GM12891 (cell line): ENCODE measurements around the gene ZNF829. TPM values are rescaled to one million over a fixed set of nuclear protein-coding genes. Genes with fewer than 3 reads are reported as not detected.

ENCODE experiments used
- DNase-seq: peaks from one replicate; pipeline ENCODE4 v3.0.0; 2011; ENCODE audit warnings: low spot score; ENCODE audit not compliant: insufficient read length
- FAIRE-seq: peaks from 2 replicates; lab custom pipeline; 2011; peaks lifted over from hg19 to GRCh38; lab: Jason Lieb, UNC
- PAX5 ChIP-seq: IDR thresholded peaks from 2 replicates; pipeline ENCODE4 v1.6.1; 2011; ENCODE audit warnings: low read length, moderate library complexity, mild to moderate bottlenecking; ENCODE audit not compliant: insufficient read depth, severe bottlenecking
- POLR2A ChIP-seq: IDR thresholded peaks from 2 replicates; pipeline ENCODE4 v1.6.1; 2011; ENCODE audit warnings: low read depth, low read length, control low read depth
- POLR2AphosphoS5 ChIP-seq: IDR thresholded peaks from 2 replicates; pipeline ENCODE4 v1.6.1; 2011; ENCODE audit warnings: low read depth, low read length, control low read depth
- POU2F2 ChIP-seq: IDR thresholded peaks from 2 replicates; pipeline ENCODE4 v1.6.1; 2011; ENCODE audit warnings: low read depth, mild to moderate bottlenecking, control low read depth, low read length, moderate library complexity
- SPI1 ChIP-seq: IDR thresholded peaks from 2 replicates; pipeline ENCODE4 v1.6.1; 2011; ENCODE audit warnings: low read depth, low read length, control low read depth
- TAF1 ChIP-seq: IDR thresholded peaks from 2 replicates; pipeline ENCODE4 v1.6.1; 2011; ENCODE audit warnings: low read depth, low read length, control low read depth
- polyA plus RNA-seq: library from polyadenylated mRNA; unstranded; fragments of >200 nt; gene quantifications from one replicate; pipeline ENCODE4 v1.2.1, GENCODE V29; 2012; ENCODE audit warnings: low read depth, missing spikeins, inconsistent platforms; ENCODE audit not compliant: missing spikeins

The ZNF829 gene
- 1.4 TPM for polyA plus RNA-seq

DNA sequence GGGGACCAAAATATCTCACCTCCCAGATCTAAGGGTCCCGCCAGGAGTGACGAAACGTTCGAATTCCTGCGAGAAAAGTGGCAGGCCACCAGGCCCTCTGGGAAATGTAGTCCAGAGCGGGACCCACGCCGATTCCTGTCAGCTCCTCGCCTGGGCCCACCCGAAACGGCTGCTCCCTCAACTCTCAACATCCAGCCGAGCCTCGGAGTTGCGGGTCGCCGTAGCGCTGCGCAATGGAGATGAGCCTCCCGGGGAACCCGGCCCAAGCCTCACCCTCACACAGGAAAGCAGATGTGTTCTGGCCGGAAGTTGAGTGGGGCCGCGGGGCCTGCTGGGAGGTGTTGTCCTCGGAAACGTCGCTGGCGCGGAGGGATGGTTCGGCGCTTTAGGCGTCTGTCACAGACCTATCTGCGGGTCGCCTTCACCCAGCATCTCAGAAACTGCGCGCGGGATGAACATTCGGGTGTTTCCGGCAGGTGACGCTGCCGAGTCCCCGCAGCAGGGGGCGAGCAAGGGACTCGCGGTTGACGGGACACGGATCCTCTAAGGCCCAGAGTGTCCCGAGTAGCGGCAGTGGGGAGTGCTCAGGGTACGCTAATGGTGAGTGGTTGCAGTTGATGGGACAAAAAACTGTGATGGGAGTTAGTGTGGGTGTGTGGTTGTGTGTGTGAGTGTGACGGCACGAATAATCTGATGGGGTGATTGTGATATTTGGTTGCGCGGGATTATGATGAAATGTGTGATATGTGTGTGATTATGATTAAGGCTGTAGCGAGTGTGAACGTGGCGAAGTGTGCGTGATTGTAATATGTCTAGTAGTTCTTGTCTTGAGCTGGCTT lies at the start of gene ZNF829, which contains the start of gene ZNF568:
TSS of gene ZNF829 (minus strand) at position 300 of the 839 bp plus-strand sequence. CDS start 1,124 bp downstream, outside the sequence.
TSS of gene ZNF568 (plus strand) at position 341 of the 839 bp plus-strand sequence. CDS start 6,439 bp downstream, outside the sequence.
- peak; percentile 97 for FAIRE-seq

DNA sequence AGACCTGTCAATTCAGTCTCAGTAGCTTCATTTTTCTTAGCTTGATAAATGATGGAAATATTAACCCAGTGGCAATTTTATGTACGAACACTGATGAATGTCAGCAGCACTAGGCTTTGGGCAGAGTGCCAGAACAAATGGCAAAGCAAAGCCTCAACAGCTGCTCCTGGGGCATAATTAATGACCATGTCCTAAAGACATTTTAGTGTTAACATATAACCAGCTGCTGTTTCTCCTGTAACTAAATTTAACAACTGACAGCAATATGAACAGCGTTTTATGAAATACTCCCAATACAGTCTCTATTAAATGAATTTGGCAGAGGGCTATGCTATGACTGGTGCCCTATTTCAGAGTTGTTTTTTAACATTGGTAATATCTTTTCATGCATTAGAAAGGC lies 47.2 kb upstream of the ZNF829 start:
- no peak for DNase-seq
- TF ChIP-seq POLR2A = no peak
- TF ChIP-seq PAX5 = no peak
- no peak for TF ChIP-seq POLR2AphosphoS5
- no peak for TF ChIP-seq SPI1
- no peak for TF ChIP-seq POU2F2
- TF ChIP-seq TAF1 = no peak
- FAIRE-seq = no peak

More for the DNA sequence above, at the start of gene ZNF829, which contains the start of gene ZNF568:
- peak; percentile 70 for DNase-seq
- peak; percentile 66 for TF ChIP-seq POLR2A
- 0 out of 2 replicates have a peak, but pooled peaks have one; percentile 17 for TF ChIP-seq POU2F2
- TF ChIP-seq PAX5 = no peak
- TF ChIP-seq SPI1 = no peak
- TF ChIP-seq POLR2AphosphoS5 = peak; percentile 68
- no peak; the same call in 1 of the 2 replicates for TF ChIP-seq TAF1

DNA sequence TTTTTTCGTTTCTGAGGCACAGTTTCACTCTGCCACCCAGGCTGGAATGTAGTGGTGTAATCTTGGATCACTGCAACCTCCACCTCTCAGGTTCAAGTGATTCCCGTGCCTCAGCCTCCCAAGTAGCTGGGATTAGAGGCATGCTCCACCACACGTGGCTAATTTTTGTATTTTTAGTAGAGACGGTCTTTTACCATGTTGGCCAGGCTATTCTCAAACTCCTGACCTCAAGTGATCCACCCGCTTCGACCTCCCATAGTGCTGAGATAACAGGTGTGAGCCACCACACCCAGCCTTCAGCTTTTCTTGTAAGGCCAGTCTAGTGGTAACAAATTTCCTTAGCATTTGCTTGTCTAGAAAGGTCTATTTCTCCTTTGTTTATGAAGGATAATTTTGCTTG lies 46.3 kb upstream of the ZNF829 start:
- DNase-seq = no peak
- no peak for FAIRE-seq
- no peak for TF ChIP-seq POLR2AphosphoS5
- TF ChIP-seq PAX5 = no peak
- TF ChIP-seq POU2F2 = no peak
- TF ChIP-seq POLR2A = no peak
- no peak for TF ChIP-seq SPI1
- no peak for TF ChIP-seq TAF1

DNA sequence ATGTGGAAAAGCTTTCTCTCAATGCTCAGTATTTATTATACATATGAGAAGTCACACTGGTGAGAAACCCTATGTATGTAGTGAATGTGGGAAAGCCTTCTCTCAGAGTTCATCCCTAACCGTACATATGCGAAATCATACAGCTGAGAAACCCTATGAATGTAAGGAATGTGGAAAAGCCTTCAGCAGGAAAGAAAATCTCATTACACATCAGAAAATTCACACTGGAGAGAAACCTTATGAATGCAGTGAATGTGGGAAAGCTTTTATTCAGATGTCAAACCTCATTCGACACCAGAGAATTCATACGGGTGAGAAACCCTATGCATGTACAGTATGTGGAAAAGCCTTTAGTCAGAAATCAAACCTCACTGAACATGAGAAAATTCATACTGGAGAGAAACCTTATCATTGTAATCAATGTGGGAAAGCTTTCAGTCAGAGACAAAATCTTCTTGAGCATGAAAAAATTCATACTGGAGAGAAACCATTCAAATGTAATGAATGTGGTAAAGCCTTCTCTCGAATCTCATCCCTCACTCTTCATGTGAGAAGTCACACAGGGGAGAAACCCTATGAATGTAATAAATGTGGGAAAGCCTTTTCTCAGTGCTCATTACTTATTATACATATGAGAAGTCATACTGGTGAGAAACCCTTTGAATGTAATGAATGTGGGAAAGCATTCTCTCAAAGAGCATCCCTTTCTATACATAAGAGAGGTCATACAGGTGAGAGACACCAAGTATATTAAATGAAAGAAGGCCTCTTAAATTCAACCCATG lies 34.4 kb upstream of the ZNF829 start:
- FAIRE-seq (no peak), DNase-seq (no peak)
- no peak for TF ChIP-seq POU2F2
- TF ChIP-seq TAF1 = no peak
- TF ChIP-seq POLR2A = no peak
- TF ChIP-seq POLR2AphosphoS5 = no peak
- no peak for TF ChIP-seq PAX5
- no peak for TF ChIP-seq SPI1

DNA sequence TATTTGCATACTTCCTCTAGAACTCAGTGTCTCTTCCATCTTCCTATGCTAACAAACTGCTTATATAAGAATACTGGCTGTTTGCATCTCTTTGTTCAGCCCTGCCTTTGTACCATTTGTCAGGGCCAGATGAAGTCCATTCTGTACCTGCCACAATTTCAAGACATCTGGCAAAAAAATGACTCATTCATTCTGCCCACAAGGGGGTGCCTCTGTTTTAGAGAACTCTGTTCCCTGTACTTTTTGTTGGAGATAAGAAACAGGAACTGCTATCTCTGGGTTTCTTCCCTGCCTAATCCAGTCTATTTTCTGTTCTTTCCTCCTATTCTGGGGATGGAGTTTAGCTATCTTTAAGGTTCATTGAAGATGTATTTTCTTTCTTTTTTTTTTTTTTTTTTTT lies 23.1 kb upstream of the ZNF829 start:
- DNase-seq (no peak), FAIRE-seq (no peak)
- TF ChIP-seq TAF1 (no peak), PAX5 (no peak), POU2F2 (no peak), POLR2A (no peak), POLR2AphosphoS5 (no peak), SPI1 (no peak)

DNA sequence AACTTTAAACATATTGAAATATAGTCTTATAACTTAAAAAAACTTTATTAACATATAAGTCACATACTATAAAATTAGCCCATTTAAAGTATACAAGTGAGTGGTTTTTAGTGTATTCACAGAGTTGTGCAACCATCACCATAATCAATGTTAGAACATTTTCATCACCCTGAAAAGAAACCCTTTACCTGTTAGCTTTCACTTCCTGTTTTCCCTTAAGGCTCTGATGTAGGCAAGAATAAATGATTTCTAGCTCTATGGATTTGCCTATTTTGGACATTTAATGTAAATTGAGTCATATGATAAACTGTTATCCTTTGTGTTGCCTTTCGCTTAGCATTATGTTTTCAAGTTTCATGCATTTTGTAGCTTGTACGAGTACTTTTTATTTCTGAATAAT lies 15.6 kb upstream of the ZNF829 start:
- FAIRE-seq (no peak), DNase-seq (no peak)
- TF ChIP-seq POLR2AphosphoS5 = no peak
- TF ChIP-seq POU2F2 = no peak
- TF ChIP-seq SPI1 = peak; percentile 78
- TF ChIP-seq TAF1 = no peak
- TF ChIP-seq POLR2A = no peak
- no peak for TF ChIP-seq PAX5

DNA sequence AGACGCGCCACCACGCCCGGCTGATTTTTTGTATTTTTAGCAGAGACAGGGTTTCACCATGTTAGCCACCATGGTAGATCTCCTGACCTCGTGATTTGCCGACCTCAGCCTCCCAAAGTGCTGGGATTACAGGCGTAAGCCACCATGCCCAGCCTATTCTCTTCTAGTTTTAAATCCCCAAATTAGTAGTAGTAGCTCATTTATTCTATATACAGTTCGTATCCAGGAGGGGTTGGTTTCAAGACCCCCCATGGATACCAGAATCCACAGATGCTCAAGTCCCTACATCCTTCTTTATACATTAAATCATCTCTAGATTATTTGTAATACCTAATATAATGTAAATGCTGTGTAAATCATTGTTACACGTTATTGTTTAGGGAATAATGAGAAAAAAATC lies 2.0 kb upstream of the ZNF829 start:
- no peak for TF ChIP-seq PAX5
- TF ChIP-seq POLR2AphosphoS5 = no peak
- no peak for TF ChIP-seq TAF1
- DNase-seq = no peak
- FAIRE-seq = no peak

DNA sequence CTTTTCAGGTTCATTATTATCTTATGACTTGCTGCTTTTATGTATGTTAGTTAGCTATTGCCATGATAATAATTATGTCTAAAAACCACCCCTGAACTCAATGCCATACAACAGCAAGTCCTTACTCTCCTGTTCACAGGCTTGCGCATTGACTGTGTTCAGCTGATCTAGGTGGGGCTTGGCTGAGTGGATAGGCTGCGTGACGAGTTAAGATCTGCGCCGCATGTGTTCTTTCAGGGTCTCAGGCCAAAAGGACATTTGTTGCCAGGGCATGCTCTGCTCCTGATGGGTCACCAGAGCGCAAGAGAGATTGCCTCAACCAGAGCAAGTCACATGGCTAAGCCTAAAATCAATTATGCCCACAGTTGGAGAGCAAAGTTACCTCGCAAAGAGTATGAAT lies 900 bp upstream of the ZNF829 start:
- TF ChIP-seq POLR2A (no peak), TAF1 (no peak), PAX5 (no peak), POLR2AphosphoS5 (no peak), POU2F2 (no peak), SPI1 (no peak)

DNA sequence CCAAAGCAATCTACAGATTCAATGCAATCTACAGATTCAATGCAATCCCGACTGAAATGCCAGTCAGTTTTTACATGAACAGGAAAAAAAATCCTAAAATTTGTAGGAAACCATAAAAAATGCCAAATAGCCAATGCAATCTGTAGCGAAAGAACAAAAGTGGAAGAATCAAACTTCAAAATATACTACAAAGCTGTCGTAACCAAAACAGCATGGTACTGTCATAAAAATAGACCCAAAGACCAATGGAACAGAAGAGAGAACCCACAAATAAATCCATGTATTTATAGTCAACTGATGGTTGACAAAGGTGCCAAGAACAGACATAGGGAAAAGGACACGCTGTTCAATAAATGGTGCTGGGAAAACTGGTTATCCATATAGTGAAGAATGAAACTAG lies 17.7 kb downstream of the ZNF829 start:
- no peak for DNase-seq
- FAIRE-seq = no peak

More for the DNA sequence above, 900 bp upstream of the ZNF829 start:
- FAIRE-seq (peak; percentile 45), DNase-seq (no peak)

More for the DNA sequence above, 17.7 kb downstream of the ZNF829 start:
- no peak for TF ChIP-seq POLR2A
- no peak for TF ChIP-seq PAX5
- TF ChIP-seq SPI1 = no peak
- TF ChIP-seq POU2F2 = no peak
- no peak for TF ChIP-seq POLR2AphosphoS5
